ENCODE results near the gene MARK2. TPM values are rescaled to one million over a fixed set of nuclear protein-coding genes. Genes with fewer than 3 reads are reported as not detected.

The MARK2 gene
- total RNA-seq = 100 to 1,000 TPM in 1 of 5 donors, 10 to 100 TPM in 4; 13.8 to 128 (median 34.8) TPM
- polyA plus RNA-seq = 10 to 100 TPM in 2 of 3 donors, 1 to 10 TPM in 1; 8.8 to 18.2 (median 13.9) TPM
- long read RNA-seq, donor 1 = 0 reads
- long read RNA-seq, donor 2, partial matches to known transcripts = 0 of 1 reads
- long read RNA-seq, donor 2, other reads (novel, unspliced or antisense) = 0 of 1 reads
- long read RNA-seq, donor 3 = 0 reads
- long read RNA-seq, donor 4 = 0 reads
- long read RNA-seq, donor 5 = 0 reads
- long read RNA-seq, donor 6, partial matches to known transcripts = 0 of 2 reads
- long read RNA-seq, donor 6, other reads (novel, unspliced or antisense) = 0 of 2 reads
- long read RNA-seq, donor 7, partial matches to known transcripts = 0 of 1 reads
- long read RNA-seq, donor 7, other reads (novel, unspliced or antisense) = 0 of 1 reads
- long read RNA-seq, donor 8, partial matches to known transcripts = 7 of 8 reads
- long read RNA-seq, donor 8, other reads (novel, unspliced or antisense) = 0 of 8 reads
- long read RNA-seq, donor 9, partial matches to known transcripts = 11 of 11 reads
- long read RNA-seq, donor 9, other reads (novel, unspliced or antisense) = 0 of 11 reads
- long read RNA-seq, donor 10 = 0 reads

GRCh38 chr11:63838678-63839507 lies at the start of gene MARK2:
MARK2 (plus strand) TSS chr11:63839110; CDS start chr11:63839507, 397 bp downstream.
- H3K27me3 ChIP-seq = no peaks in the 10 kb centered on the region
- intact Hi-C loops (cut with DNase I; ENCODE audit: low total_unique reads) = loop anchor here (5.0 kb wide), 1 partner anchor 103 kb away; no protein-coding TSS in a partner anchor
- no peaks in the 10 kb centered on the region for H3K9me3 ChIP-seq
- peak within 1 kb of the TSS; percentile 86 to 97 (median 91) for H3K27ac ChIP-seq
- peaks cover 48 to 59% (median 54%) of the 10 kb centered on the region in 4 donors for H3K4me1 ChIP-seq
- TF ChIP-seq POLR2A (IDR thresholded peaks at IDR 0.05) = no peak
- TF ChIP-seq EP300 (IDR thresholded peaks at IDR 0.05) = no peak
- TF ChIP-seq POLR2AphosphoS5 (IDR thresholded peaks at IDR 0.05) = peak; percentile 15 to 71 (median 68)
- DNase-seq = peak; percentile 99
- peaks cover 4 to 18% (median 9%) of the 10 kb centered on the region in 4 donors for H3K36me3 ChIP-seq
- 0 to 1% (median 1%) methylated on average over 48 to 100 of the region's 100 CpGs for WGBS, 5 donors
- H3K4me3 ChIP-seq = peak within 1 kb of the TSS; percentile 90 to 97 (median 94)

- intact Hi-C loops (cut with DNase I; ENCODE audit: low total_unique reads) = no loop called here
- 85 to 98% (median 94%) methylated on average over 6 of the region's 6 CpGs for WGBS, 5 donors
- H3K27me3 ChIP-seq = no peaks in the 10 kb centered on the region
- H3K9me3 ChIP-seq = peaks cover 0 to 20% (median 15%) of the 10 kb centered on the region in 4 donors
- H3K4me1 ChIP-seq = no peaks in the 10 kb centered on the region
- no peak for DNase-seq
- TF ChIP-seq POLR2A (IDR thresholded peaks at IDR 0.05) (no peak), EP300 (IDR thresholded peaks at IDR 0.05) (no peak), CTCF (IDR thresholded peaks at IDR 0.05) (no peak), POLR2AphosphoS5 (IDR thresholded peaks at IDR 0.05) (no peak)
- no peak overlapping the region for H3K4me3 ChIP-seq
- H3K27ac ChIP-seq = no peak overlapping the region
- no peaks in the 10 kb centered on the region for H3K36me3 ChIP-seq
These were observed 47.3 kb upstream of the MARK2 start for GRCh38 chr11:63791495-63792167.

GRCh38 chr11:63793161-63793560 lies 45.7 kb upstream of the MARK2 start:
- no peaks in the 10 kb centered on the region for H3K36me3 ChIP-seq
- intact Hi-C loops (cut with DNase I; ENCODE audit: low total_unique reads) = no loop called here
- no peaks in the 10 kb centered on the region for H3K27me3 ChIP-seq
- no peak overlapping the region for H3K27ac ChIP-seq
- DNase-seq = no peak
- H3K9me3 ChIP-seq = peaks cover 0 to 20% (median 15%) of the 10 kb centered on the region in 4 donors
- no peak overlapping the region for H3K4me3 ChIP-seq
- no peaks in the 10 kb centered on the region for H3K4me1 ChIP-seq
- no peak for TF ChIP-seq EP300 (IDR thresholded peaks at IDR 0.05)
- no peak for TF ChIP-seq CTCF (IDR thresholded peaks at IDR 0.05)

GRCh38 chr11:63795066-63795465 lies 43.8 kb upstream of the MARK2 start:
- intact Hi-C loops (cut with DNase I; ENCODE audit: low total_unique reads) = no loop called here
- no peaks in the 10 kb centered on the region for H3K4me1 ChIP-seq
- DNase-seq = no peak
- no peak overlapping the region for H3K27ac ChIP-seq
- H3K9me3 ChIP-seq = peaks cover 0 to 20% (median 15%) of the 10 kb centered on the region in 4 donors
- no peak overlapping the region for H3K4me3 ChIP-seq
- WGBS, 5 donors = 77 to 83% (median 82%) methylated on average over 11 of the region's 11 CpGs
- no peaks in the 10 kb centered on the region for H3K36me3 ChIP-seq
- no peaks in the 10 kb centered on the region for H3K27me3 ChIP-seq
- TF ChIP-seq EP300 (IDR thresholded peaks at IDR 0.05) = no peak
- TF ChIP-seq POLR2AphosphoS5 (IDR thresholded peaks at IDR 0.05) = no peak
- TF ChIP-seq POLR2A (IDR thresholded peaks at IDR 0.05) = no peak
- no peak for TF ChIP-seq CTCF (IDR thresholded peaks at IDR 0.05)
